Bone marrow (tissue), 2 donors: ENCODE results near the gene FGFR3.

Experiments
- DNase-seq, 2 donors: peaks; one replicate each; lab custom pipeline; 2025; lab: John Stamatoyannopoulos, UW

Gene FGFR3

GRCh38 chr4:1802720-1803522, 9.8 kb downstream of the FGFR3 start:
- DNase-seq, result no peak

DNA sequence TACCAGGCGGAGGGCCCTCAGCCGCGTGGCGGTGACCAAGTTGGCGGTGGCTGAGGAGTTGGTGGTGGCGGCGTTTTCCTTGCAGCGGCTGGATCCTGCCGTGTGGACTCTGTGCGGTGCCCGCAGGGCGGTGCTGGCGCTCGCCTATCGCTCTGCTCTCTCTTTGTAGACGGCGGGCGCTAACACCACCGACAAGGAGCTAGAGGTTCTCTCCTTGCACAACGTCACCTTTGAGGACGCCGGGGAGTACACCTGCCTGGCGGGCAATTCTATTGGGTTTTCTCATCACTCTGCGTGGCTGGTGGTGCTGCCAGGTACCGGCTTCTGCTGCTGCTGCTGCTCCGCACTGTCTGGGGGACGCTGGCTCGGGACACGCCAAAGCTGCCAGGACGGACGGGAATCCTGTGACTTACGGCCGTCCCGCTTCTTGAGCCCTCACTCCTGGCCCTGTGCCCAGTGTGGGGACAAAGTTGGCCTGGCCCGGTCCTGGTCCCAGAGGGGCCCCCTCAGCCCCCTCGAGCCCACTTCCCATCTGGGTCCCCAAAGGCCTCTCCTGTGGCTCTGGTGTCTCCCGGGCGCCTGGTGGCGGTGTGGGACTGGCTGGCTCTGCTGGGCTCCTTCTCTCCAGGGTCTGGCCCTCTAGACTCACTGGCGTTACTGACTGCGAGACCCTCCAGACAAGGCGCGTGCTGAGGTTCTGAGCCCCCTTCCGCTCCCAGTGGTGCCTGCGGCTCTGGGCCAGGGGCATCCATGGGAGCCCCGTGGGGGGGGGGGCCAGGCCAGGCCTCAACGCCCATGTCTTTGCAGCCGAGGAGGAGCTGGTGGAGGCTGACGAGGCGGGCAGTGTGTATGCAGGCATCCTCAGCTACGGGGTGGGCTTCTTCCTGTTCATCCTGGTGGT, 10.7 kb downstream of the FGFR3 start:
- no peak for DNase-seq

- DNase-seq, result no peak
Measured at GRCh38 chr4:1804638-1805492, 11.8 kb downstream of the FGFR3 start.

DNA sequence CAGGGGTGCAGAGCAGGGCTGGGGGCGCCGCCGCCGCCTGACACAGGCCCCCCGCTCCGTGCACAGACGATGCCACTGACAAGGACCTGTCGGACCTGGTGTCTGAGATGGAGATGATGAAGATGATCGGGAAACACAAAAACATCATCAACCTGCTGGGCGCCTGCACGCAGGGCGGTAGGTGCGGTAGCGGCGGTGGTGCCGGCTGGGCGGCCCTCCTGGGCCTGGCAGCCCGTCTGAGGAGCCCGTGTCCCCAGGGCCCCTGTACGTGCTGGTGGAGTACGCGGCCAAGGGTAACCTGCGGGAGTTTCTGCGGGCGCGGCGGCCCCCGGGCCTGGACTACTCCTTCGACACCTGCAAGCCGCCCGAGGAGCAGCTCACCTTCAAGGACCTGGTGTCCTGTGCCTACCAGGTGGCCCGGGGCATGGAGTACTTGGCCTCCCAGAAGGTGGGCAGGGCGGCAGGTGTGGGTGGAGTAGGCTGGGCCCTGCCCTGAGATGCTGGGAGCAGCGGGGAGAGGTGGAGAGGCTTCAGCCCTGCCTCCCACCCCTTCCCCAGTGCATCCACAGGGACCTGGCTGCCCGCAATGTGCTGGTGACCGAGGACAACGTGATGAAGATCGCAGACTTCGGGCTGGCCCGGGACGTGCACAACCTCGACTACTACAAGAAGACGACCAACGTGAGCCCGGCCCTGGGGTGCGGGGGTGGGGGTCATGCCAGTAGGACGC, 12.6 kb downstream of the FGFR3 start:
- no peak for DNase-seq

DNA sequence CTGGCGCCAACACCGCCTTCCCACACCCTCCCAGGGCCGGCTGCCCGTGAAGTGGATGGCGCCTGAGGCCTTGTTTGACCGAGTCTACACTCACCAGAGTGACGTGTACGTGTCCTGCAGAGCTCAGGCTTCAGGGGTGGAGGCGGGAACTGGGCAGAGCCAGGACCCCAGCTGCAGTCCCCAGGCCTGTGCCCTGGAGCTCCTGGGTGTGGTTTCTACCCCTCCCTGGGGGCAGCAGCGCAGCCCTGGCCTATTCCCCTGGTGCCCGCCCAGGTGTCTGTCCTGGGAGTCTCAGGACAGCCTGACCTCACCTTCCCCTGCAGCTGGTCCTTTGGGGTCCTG, 13.1 kb downstream of the FGFR3 start:
- DNase-seq, result no peak

GRCh38 chr4:1806596-1807331, 13.7 kb downstream of the FGFR3 start:
- DNase-seq, result no peak

DNA sequence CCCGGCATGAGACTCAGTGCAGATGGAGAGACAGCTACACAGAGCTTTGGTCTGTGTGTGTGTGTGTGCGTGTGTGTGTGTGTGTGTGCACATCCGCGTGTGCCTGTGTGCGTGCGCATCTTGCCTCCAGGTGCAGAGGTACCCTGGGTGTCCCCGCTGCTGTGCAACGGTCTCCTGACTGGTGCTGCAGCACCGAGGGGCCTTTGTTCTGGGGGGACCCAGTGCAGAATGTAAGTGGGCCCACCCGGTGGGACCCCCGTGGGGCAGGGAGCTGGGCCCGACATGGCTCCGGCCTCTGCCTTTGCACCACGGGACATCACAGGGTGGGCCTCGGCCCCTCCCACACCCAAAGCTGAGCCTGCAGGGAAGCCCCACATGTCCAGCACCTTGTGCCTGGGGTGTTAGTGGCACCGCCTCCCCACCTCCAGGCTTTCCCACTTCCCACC, 14.3 kb downstream of the FGFR3 start:
- DNase-seq, result no peak

DNA sequence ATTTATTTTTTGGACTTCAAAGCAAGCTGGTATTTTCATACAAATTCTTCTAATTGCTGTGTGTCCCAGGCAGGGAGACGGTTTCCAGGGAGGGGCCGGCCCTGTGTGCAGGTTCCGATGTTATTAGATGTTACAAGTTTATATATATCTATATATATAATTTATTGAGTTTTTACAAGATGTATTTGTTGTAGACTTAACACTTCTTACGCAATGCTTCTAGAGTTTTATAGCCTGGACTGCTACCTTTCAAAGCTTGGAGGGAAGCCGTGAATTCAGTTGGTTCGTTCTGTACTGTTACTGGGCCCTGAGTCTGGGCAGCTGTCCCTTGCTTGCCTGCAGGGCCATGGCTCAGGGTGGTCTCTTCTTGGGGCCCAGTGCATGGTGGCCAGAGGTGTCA, 15.3 kb downstream of the FGFR3 start:
- no peak for DNase-seq

GRCh38 chr4:1808851-1809753, 16.0 kb downstream of the FGFR3 start:
- no peak for DNase-seq

DNA sequence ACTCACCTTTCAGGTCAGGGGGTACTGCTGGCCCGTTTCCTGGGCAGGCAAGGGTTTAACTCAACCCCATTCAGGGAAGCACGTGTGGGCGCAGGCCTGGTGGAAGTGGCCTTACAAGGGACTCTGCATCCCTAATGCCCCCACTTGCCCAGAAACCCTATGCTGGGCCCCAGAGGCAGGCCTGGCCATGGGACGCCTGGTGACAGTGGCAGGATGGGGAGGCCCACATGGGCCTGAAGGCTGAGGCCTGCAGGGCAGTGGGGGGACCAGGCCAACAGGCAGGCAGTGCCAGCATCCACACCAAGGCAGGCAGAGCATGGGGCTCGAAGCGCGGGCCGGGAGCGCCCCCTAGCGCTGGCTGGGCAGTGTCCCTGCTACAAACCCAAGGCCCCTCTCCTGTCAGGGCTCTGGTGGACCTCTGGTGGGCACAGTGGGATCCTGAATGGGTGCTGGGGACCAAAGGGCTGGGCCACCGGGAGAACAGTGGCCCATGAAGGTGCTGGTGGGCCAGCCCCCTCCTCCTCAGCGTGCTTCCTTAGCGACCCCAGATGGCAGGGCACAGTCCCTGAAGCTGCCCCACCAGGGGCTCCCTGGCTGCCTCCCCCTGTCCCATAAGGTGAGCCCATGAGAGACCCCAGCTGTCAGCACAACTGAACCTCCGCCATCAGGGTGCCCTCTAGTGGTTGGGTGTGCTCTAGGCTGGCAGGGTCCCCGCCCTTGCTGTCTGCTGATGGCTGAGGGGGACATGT, 16.8 kb downstream of the FGFR3 start:
- DNase-seq, result peak; percentile 36 to 51

DNA sequence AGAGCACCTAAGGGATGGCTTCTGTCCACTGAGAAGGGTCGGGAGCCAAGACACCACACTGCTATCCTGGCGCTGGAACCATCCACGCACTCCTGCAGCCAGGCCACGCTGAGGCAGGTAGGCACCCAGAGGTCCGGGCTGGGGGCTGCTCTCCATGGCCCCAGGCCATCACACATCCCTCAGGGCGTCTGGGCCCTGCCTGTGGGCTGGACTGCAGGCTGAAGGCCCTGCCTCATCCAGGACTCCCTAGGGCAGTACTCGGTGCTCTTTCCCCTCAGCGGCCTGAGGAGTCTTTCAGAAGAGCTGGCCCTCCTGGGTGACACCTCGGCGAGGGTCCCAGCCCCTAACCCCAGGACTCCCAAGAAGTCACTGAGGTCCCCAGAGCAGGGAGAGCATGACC, 17.7 kb downstream of the FGFR3 start:
- no peak for DNase-seq

DNA sequence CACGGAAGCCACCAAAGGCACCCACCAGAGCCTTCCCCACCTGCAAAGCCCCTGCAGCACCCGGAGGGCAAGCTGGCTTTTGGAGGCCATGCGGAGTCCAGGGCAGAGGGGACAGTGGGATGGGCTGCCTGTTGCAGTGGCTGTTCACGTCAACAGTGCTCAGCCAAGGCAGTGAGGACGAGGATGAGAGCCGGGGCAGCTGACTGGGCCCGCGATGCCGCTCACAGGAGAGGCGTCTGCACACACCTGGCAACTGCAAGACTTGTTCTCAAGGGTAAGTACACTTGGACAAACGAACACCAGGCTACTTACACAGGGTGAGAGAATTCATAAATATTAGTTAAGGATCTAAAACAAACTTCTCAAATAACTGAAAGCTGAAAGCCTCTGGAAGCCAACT, 19.6 kb downstream of the FGFR3 start:
- no peak for DNase-seq

GRCh38 chr4:1813231-1813630, 20.1 kb downstream of the FGFR3 start:
- DNase-seq, result no peak

DNA sequence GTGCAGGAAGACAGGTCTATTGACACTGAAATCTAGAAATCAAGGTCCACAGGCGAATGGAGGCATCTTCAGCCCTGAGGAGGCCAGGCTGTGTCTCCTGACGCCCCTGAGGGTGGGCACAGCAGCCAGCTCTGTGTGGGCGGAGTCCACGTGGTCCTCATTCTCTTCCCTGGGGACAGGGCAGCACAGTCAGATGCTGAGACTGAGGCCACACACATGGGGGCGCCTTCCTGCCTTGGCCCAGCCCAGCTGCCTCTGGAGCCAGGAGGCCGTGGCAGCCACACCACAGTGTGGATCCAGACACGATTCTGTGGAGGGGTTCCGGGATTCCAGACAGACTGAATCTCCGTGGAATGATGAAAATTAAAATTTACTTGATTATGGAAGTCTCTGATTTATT, 20.8 kb downstream of the FGFR3 start:
- no peak for DNase-seq

- no peak for DNase-seq
Measured at GRCh38 chr4:1814453-1814852, 21.4 kb downstream of the FGFR3 start.

- no peak for DNase-seq
Measured at GRCh38 chr4:1815096-1815996, 22.3 kb downstream of the FGFR3 start.

GRCh38 chr4:1815997-1816860, 23.1 kb downstream of the FGFR3 start:
- DNase-seq, result no peak
